ENCODE data around the gene LIN54. TPM values are rescaled to one million over a fixed set of nuclear protein-coding genes. Genes with fewer than 3 reads are reported as not detected.

The LIN54 gene
- total RNA-seq, 1 donor from 2014 or later: 8.4 TPM

DNA sequence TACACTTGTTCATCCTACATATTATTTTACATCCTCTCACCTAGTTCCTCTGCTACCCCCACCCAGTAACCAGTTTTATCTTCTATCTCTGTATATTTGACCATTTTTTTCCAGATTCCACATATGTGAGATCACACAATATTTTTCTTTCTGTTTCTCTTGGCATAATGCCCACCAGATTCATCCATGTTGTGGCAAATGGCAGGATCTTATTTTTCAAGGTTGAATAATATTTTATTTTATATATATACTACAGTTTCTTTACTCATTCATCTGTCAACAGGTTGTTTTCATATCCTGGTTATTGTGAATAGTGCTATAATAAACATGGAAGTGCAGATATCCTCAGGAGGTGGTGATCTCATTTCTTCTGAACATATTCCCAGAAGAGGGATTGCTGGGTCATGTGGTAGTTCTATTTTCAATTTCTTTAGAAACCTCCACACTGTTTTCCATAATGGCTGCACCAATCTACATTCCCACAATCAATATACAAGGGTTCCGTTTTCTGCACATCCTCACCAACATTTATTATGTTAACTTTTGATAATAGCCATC is 61.9 kb downstream of the LIN54 start:
- no peak for TF ChIP-seq CTCF (conservative IDR thresholded peaks at IDR 0.05; ENCODE audit: low read depth, low read length)
- DNase-seq (ENCODE audit: low read depth): no peak
- no peak overlapping the region for H3K4me3 ChIP-seq (ENCODE audit: low read depth, low read length)

DNA sequence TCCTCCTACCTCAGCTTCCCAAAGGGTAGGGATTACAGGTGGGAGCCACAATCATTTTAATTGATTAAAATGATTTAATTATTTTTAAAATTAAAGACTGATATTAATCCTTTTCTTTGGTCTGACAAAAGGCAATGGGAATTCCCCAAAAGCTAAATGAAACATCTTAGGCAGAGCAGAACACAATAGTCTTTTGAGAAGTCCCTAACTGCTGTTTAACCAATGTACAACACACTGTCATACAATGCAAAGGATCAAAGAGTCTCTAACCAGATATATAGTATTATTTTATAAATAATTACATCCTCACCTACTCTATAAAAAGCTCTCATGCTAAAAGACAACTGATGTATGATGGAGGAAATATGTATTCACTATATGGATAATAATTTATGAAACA is 63.1 kb downstream of the LIN54 start:
- no peak for TF ChIP-seq CTCF (conservative IDR thresholded peaks at IDR 0.05; ENCODE audit: low read depth, low read length)
- DNase-seq (ENCODE audit: low read depth): no peak
- H3K4me3 ChIP-seq (ENCODE audit: low read depth, low read length): no peak overlapping the region

DNA sequence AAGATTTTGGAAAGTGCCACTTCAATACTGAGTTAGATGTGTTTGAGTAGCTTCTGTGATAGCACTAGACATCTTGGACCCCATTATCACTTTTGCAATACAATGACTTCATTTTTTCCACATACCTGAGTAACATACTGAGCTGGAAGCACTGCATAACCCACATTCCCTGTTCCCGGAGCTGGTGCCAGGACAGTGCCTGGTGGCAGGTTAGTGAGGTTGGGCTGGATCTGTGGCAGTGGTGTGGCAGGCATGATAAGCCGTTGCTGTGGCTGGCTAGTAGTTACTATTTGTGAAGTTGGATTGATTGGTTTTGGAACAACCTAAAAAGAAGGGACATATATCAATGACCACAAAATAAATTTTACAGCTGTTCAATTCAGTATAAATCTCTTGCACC is 71.2 kb downstream of the LIN54 start:
- no peak for DNase-seq (ENCODE audit: low read depth)
- TF ChIP-seq CTCF (conservative IDR thresholded peaks at IDR 0.05; ENCODE audit: low read depth, low read length): no peak
- no peak overlapping the region for H3K4me3 ChIP-seq (ENCODE audit: low read depth, low read length)

DNA sequence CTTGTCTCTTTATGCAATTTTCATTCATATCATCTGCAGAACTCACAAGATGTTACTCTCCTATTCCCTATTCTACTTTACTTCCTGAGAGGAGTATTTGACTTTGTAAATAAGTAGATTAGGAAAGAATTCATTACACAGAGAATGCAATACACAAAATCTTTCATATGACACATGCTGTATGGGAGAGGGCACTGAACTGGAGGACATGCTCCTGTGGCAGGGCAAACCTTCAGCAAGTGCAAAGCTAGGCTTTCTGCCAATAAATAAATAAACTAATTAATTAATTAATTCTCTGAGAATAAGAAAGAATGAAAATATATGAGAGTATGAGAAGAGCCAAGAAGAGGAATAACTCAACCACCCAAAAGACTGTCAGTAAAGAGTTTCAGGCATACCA is 76.2 kb downstream of the LIN54 start:
- no peak overlapping the region for H3K4me3 ChIP-seq (ENCODE audit: low read depth, low read length)
- DNase-seq (ENCODE audit: low read depth): no peak
- TF ChIP-seq CTCF (conservative IDR thresholded peaks at IDR 0.05; ENCODE audit: low read depth, low read length): no peak

- no peak overlapping the region for H3K4me3 ChIP-seq (ENCODE audit: low read depth, low read length)
- DNase-seq (ENCODE audit: low read depth): no peak
- TF ChIP-seq CTCF (conservative IDR thresholded peaks at IDR 0.05; ENCODE audit: low read depth, low read length): no peak
These were observed 79.5 kb downstream of the LIN54 start for GRCh38 chr4:82930848-82931755.

DNA sequence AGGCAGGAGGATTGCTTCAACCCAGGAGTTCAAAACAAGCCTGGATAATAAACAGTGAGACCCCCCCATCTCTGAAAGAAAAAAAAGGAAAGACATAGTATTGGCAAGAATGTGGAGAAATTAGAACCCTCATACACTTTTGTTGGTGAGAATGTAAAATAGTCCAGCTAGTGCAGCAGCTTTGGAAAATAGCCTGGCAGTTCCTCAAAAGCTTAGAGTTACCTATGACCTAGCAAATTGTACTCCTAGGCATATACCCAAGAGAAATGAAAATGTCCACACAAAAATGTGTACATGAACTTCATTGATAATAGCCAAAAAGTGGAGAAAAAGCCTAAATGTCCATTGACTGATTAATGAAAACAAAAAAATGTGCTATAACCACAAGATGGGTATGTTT is 88.8 kb downstream of the LIN54 start:
- H3K4me3 ChIP-seq (ENCODE audit: low read depth, low read length): no peak overlapping the region
- no peak for DNase-seq (ENCODE audit: low read depth)
- TF ChIP-seq CTCF (conservative IDR thresholded peaks at IDR 0.05; ENCODE audit: low read depth, low read length): no peak
